ENCODE data around the gene GDF10.

GDF10 gene

GRCh38 chr10:47329855-47330254 lies 29.9 kb downstream of the GDF10 start:
- TF ChIP-seq CTCF (IDR thresholded peaks at IDR 0.05; ENCODE audit: low read depth, low read length, missing control alignments) = no peak
- DNase-seq (ENCODE audit: extremely low read depth, low read depth) = no peak
- H3K4me3 ChIP-seq (replicated peaks; ENCODE audit: low read depth, low read length) = no peak overlapping the region

GRCh38 chr10:47330366-47330765 lies 30.4 kb downstream of the GDF10 start:
- TF ChIP-seq CTCF (IDR thresholded peaks at IDR 0.05; ENCODE audit: low read depth, low read length, missing control alignments) = no peak

GRCh38 chr10:47330804-47331203 lies 30.8 kb downstream of the GDF10 start:
- H3K4me3 ChIP-seq (replicated peaks; ENCODE audit: low read depth, low read length) = no peak overlapping the region
- TF ChIP-seq CTCF (IDR thresholded peaks at IDR 0.05; ENCODE audit: low read depth, low read length, missing control alignments) = no peak
- DNase-seq (ENCODE audit: extremely low read depth, low read depth) = no peak

More at GRCh38 chr10:47330366-47330765, 30.4 kb downstream of the GDF10 start:
- no peak for DNase-seq (ENCODE audit: extremely low read depth, low read depth)
- H3K4me3 ChIP-seq (replicated peaks; ENCODE audit: low read depth, low read length) = no peak overlapping the region

GRCh38 chr10:47331491-47331890 lies 31.5 kb downstream of the GDF10 start:
- no peak for TF ChIP-seq CTCF (IDR thresholded peaks at IDR 0.05; ENCODE audit: low read depth, low read length, missing control alignments)
- no peak overlapping the region for H3K4me3 ChIP-seq (replicated peaks; ENCODE audit: low read depth, low read length)
- no peak for DNase-seq (ENCODE audit: extremely low read depth, low read depth)

- no peak overlapping the region for H3K4me3 ChIP-seq (replicated peaks; ENCODE audit: low read depth, low read length)
- no peak for DNase-seq (ENCODE audit: extremely low read depth, low read depth)
- TF ChIP-seq CTCF (IDR thresholded peaks at IDR 0.05; ENCODE audit: low read depth, low read length, missing control alignments) = no peak
These were observed 32.0 kb downstream of the GDF10 start for GRCh38 chr10:47331954-47332353.

- no peak for TF ChIP-seq CTCF (IDR thresholded peaks at IDR 0.05; ENCODE audit: low read depth, low read length, missing control alignments)
- DNase-seq (ENCODE audit: extremely low read depth, low read depth) = no peak
These were observed 32.4 kb downstream of the GDF10 start for GRCh38 chr10:47332371-47332770.

GRCh38 chr10:47332946-47333345 lies 32.9 kb downstream of the GDF10 start:
- no peak overlapping the region for H3K4me3 ChIP-seq (replicated peaks; ENCODE audit: low read depth, low read length)
- TF ChIP-seq CTCF (IDR thresholded peaks at IDR 0.05; ENCODE audit: low read depth, low read length, missing control alignments) = no peak
- DNase-seq (ENCODE audit: extremely low read depth, low read depth) = no peak

More at GRCh38 chr10:47332371-47332770, 32.4 kb downstream of the GDF10 start:
- H3K4me3 ChIP-seq (replicated peaks; ENCODE audit: low read depth, low read length) = no peak overlapping the region
